Sigmoid colon (tissue), 3 donors: ENCODE data around the gene XYLT2.

Experiments used
- POLR2A ChIP-seq, 2 donors: fragments of 450-650 bp; IDR thresholded peaks; one replicate each; pipeline ENCODE4 v1.6.1; 2016; ENCODE audit warnings: antibody characterized with exemption in 2 of 2, mild to moderate bottlenecking in 2 of 2, moderate library complexity in 2 of 2
- TF ChIP-seq, protein P1 (sequence below), 4 experiments: fragments of 450-650 bp in 3 of 4; fragments of 200-600 bp in 1 of 4; IDR thresholded peaks; one replicate each; pipeline ENCODE4 v1.5.1; 2016 to 2019; ENCODE audit warnings: antibody characterized with exemption in 4 of 4, mild to moderate bottlenecking in 3 of 4, moderate library complexity in 2 of 4

DNA sequence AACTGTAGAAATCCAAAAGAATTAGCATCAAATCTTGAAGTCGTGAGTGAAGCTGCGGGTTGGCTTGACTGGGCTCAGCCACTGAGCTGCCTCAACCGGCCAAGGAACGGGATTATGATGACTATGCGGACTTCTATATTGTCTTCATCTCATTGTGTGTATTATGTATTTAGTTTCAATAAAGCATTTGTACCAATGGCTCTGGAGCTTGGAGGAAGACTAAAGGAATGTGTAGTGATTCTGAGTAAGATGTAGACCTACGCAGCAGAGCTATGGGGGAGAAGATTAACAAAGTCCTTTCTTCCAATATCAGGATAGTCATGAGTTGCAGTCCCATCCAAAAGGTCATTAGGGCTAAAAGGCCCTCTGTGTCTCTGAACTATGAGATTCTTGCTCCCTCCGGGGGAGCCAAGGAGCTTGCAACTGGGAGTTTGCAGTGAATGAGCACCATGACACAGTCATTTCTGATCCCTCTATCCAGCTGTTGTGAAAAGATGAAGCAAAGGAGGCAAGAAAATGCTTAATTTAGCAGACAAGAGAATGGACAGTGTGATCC, 35.4 kb downstream of the XYLT2 start:
- no peak for TF ChIP-seq POLR2A (IDR thresholded peaks at IDR 0.05)
- TF ChIP-seq, protein P1, sequence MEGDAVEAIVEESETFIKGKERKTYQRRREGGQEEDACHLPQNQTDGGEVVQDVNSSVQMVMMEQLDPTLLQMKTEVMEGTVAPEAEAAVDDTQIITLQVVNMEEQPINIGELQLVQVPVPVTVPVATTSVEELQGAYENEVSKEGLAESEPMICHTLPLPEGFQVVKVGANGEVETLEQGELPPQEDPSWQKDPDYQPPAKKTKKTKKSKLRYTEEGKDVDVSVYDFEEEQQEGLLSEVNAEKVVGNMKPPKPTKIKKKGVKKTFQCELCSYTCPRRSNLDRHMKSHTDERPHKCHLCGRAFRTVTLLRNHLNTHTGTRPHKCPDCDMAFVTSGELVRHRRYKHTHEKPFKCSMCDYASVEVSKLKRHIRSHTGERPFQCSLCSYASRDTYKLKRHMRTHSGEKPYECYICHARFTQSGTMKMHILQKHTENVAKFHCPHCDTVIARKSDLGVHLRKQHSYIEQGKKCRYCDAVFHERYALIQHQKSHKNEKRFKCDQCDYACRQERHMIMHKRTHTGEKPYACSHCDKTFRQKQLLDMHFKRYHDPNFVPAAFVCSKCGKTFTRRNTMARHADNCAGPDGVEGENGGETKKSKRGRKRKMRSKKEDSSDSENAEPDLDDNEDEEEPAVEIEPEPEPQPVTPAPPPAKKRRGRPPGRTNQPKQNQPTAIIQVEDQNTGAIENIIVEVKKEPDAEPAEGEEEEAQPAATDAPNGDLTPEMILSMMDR (IDR thresholded peaks at IDR 0.05), result no peak
